ENCODE results near the gene ZFYVE28. TPM values are rescaled to one million over a fixed set of nuclear protein-coding genes. Genes with fewer than 3 reads are reported as not detected.

The ZFYVE28 gene
- polyA plus RNA-seq, 1 of the 3 experiments (the other 2 are of a cell fraction) = 3.2 TPM

- Histone ChIP-seq H3K9me2 (no peaks in the 10 kb centered on the region), H3K9ac (no peak overlapping the region), H3K4me2 (0 out of 2 replicates have a peak overlapping the region, but pooled peaks have one; percentile 53), H3K27ac (ENCODE audit: low read depth in 2 of 2, low read length in 1 of 2) (no peak overlapping the region), H3K36me3 (replicated peaks in 1 of 2; ENCODE audit: control insufficient read depth in 1 of 2, insufficient read depth in 2 of 2, low read length in 1 of 2) (no peaks in the 10 kb centered on the region), H4K20me1 (ENCODE audit: insufficient read depth) (no peaks in the 10 kb centered on the region), H3K9me3 (no peaks in the 10 kb centered on the region), H2AFZ (ENCODE audit: low read depth) (no peak overlapping the region), H3K4me3 (ENCODE audit: low read depth in 2 of 2, low read length in 1 of 2) (no peak overlapping the region), H3K4me1 (ENCODE audit: control insufficient read depth in 1 of 2, insufficient read depth in 2 of 2, low read depth in 1 of 2, low read length in 1 of 2) (peaks cover 11 to 53% of the 10 kb centered on the region in 2 experiments; a peak in 2 of 4 replicates), H3F3A (replicated peaks; ENCODE audit: insufficient read depth) (peaks cover 29% of the 10 kb centered on the region), H3K27me3 (ENCODE audit: insufficient read depth) (peaks cover 29% of the 10 kb centered on the region; the same call in 1 of the 2 replicates), H3K79me2 (ENCODE audit: insufficient read depth) (no peaks in the 10 kb centered on the region)
- POLR2A ChIA-PET = interaction anchor here (1.2 kb wide), 1 partner anchor 119 kb away, joined by 3 read pairs; no protein-coding TSS in a partner anchor
- TF ChIP-seq CTCF (IDR thresholded peaks at IDR 0.05) (no peak), GABPA (IDR thresholded peaks at IDR 0.05; ENCODE audit: low read depth) (no peak), EZH2phosphoT487 (IDR thresholded peaks at IDR 0.05; ENCODE audit: borderline replicate concordance, low read depth) (no peak), TAF1 (IDR thresholded peaks at IDR 0.05; ENCODE audit: borderline replicate concordance, low read depth, low read length) (no peak)
- CTCF ChIA-PET = interaction anchor here (0.7 to 6.3 kb wide), 11 partner anchors 10 to 1210 kb away, joined by 3 to 30 read pairs (median 3); partner anchors contain the start of gene RNF4
- WGBS (ENCODE audit: low lambda C conversion rate) = 92% methylated on average over 17 of the region's 17 CpGs
- DNase-seq = no peak
Observed at GRCh38 chr4:2415881-2416563, 2.4 kb downstream of the ZFYVE28 start.

GRCh38 chr4:2415213-2415612, 3.2 kb downstream of the ZFYVE28 start:
- Histone ChIP-seq H3K36me3 (replicated peaks in 1 of 2; ENCODE audit: control insufficient read depth in 1 of 2, insufficient read depth in 2 of 2, low read length in 1 of 2) (no peaks in the 10 kb centered on the region), H3K27me3 (ENCODE audit: insufficient read depth) (peaks cover 21% of the 10 kb centered on the region; the same call in 1 of the 2 replicates), H3K4me1 (ENCODE audit: control insufficient read depth in 1 of 2, insufficient read depth in 2 of 2, low read depth in 1 of 2, low read length in 1 of 2) (peaks cover 11 to 53% of the 10 kb centered on the region in 2 experiments; a peak in 2 of 4 replicates), H2AFZ (ENCODE audit: low read depth) (no peak overlapping the region), H3K27ac (ENCODE audit: low read depth in 2 of 2, low read length in 1 of 2) (no peak overlapping the region), H3F3A (replicated peaks; ENCODE audit: insufficient read depth) (peaks cover 29% of the 10 kb centered on the region), H3K9ac (no peak overlapping the region), H3K79me2 (ENCODE audit: insufficient read depth) (no peaks in the 10 kb centered on the region), H3K4me2 (no peak overlapping the region), H4K20me1 (ENCODE audit: insufficient read depth) (no peaks in the 10 kb centered on the region), H3K9me3 (no peaks in the 10 kb centered on the region), H3K4me3 (ENCODE audit: low read depth in 2 of 2, low read length in 1 of 2) (no peak overlapping the region), H3K9me2 (no peaks in the 10 kb centered on the region)
- ChIA-PET POLR2A (no interaction called here), CTCF (interaction anchor here (0.5 to 6.3 kb wide), 11 partner anchors 10 to 1210 kb away, joined by 3 to 30 read pairs (median 3); partner anchors contain the start of genes MXD4 and RNF4)
- no peak for DNase-seq
- TF ChIP-seq NFIC (IDR thresholded peaks at IDR 0.05; ENCODE audit: borderline replicate concordance) = no peak
- no peak for TF ChIP-seq CTCF (IDR thresholded peaks at IDR 0.05)
- TF ChIP-seq FOXJ3 (CRISPR knock-in tag; IDR thresholded peaks at IDR 0.05) = no peak
- no peak for TF ChIP-seq POLR2AphosphoS5 (IDR thresholded peaks at IDR 0.05; ENCODE audit: low read depth, low read length)
- TF ChIP-seq RCOR1 (IDR thresholded peaks at IDR 0.05; ENCODE audit: low read length) = no peak
- no peak for TF ChIP-seq REST (IDR thresholded peaks at IDR 0.05; ENCODE audit: low read depth, low read length)
- TF ChIP-seq FOXM1 (IDR thresholded peaks at IDR 0.05; ENCODE audit: low read depth) = no peak
- TF ChIP-seq USF2 (IDR thresholded peaks at IDR 0.05; ENCODE audit: borderline replicate concordance, low read depth, low read length) = no peak
- TF ChIP-seq MAX (IDR thresholded peaks at IDR 0.05; ENCODE audit: low read depth) = no peak
- TF ChIP-seq EZH2phosphoT487 (IDR thresholded peaks at IDR 0.05; ENCODE audit: borderline replicate concordance, low read depth) = no peak
- TF ChIP-seq GATA2 (CRISPR knock-in tag; IDR thresholded peaks at IDR 0.05) = no peak
- TF ChIP-seq USF1 (IDR thresholded peaks at IDR 0.05; ENCODE audit: borderline replicate concordance, low read depth) = no peak
- 97% methylated on average over 3 of the region's 3 CpGs for WGBS (ENCODE audit: low lambda C conversion rate)

Data from SK-N-SH (cell line).